MM.1S (cell line): ENCODE results near the gene SLIT3.

Source experiments
- EZH2 ChIP-seq: fragments of 300-600 bp; sonication (generic); optimal IDR thresholded peaks from 2 replicates; pipeline ENCODE3; 2017; ENCODE audit warnings: low read depth, mild to moderate bottlenecking, antibody characterized with exemption, low read length, mixed read lengths
- EZH2phosphoT487 ChIP-seq: fragments of 300-600 bp; sonication (generic); IDR thresholded peaks from 2 replicates; pipeline ENCODE4 v1.6.1; 2018; ENCODE audit warnings: antibody characterized with exemption, low read length
- TF ChIP-seq, protein P1 (sequence below): fragments of 300-600 bp; sonication (generic); IDR thresholded peaks from 2 replicates; pipeline ENCODE4 v1.5.1; 2016; ENCODE audit warnings: antibody characterized with exemption, low read length, mixed read lengths

DNA sequence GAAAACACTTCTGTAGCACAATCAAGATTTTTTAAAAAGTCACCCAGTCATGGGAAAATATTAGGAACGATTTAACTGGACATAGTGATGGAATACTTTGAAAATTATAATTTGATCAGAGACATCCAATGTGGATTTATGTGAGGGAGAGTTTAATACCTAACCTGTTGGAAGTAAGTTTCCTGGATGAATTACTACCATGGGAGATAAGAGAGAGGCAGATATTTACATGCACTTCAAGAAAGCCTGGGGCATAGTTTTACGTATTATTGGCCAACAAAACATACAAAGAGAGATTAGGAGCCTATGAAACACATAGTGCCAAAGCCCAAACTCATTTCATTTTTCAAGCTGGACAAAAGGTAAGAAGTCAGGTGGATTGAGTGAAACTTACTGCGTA is 336.8 kb downstream of the SLIT3 start:
- TF ChIP-seq, protein P1, sequence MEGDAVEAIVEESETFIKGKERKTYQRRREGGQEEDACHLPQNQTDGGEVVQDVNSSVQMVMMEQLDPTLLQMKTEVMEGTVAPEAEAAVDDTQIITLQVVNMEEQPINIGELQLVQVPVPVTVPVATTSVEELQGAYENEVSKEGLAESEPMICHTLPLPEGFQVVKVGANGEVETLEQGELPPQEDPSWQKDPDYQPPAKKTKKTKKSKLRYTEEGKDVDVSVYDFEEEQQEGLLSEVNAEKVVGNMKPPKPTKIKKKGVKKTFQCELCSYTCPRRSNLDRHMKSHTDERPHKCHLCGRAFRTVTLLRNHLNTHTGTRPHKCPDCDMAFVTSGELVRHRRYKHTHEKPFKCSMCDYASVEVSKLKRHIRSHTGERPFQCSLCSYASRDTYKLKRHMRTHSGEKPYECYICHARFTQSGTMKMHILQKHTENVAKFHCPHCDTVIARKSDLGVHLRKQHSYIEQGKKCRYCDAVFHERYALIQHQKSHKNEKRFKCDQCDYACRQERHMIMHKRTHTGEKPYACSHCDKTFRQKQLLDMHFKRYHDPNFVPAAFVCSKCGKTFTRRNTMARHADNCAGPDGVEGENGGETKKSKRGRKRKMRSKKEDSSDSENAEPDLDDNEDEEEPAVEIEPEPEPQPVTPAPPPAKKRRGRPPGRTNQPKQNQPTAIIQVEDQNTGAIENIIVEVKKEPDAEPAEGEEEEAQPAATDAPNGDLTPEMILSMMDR, result no peak
- TF ChIP-seq EZH2phosphoT487 (no peak), EZH2 (no peak)
